SK-N-SH treated with all-trans-retinoic acid at 6 μM for 48 hours (cell line): Measurements from ENCODE around the gene RAB4A.

Source experiments
- ARNTL ChIP-seq: fragments of 450-650 bp; formaldehyde crosslinking; IDR thresholded peaks from 2 replicates; pipeline ENCODE4 v1.5.0; 2020; ENCODE audit warnings: low read depth, mild to moderate bottlenecking, moderate library complexity, borderline replicate concordance
- CREB5 ChIP-seq: fragments of 250-450 bp; sonication (Bioruptor Pico); IDR thresholded peaks from 2 replicates; pipeline ENCODE4 v1.5.1; 2020; ENCODE audit warnings: low read depth, mild to moderate bottlenecking, moderate library complexity
- ISL1 ChIP-seq: fragments of 250-450 bp; sonication (Bioruptor Pico); IDR thresholded peaks from 2 replicates; pipeline ENCODE4 v2.1.2; 2022; ENCODE audit warnings: mild to moderate bottlenecking, moderate library complexity
- PATZ1 ChIP-seq: fragments of 250-450 bp; sonication (Bioruptor Pico); IDR thresholded peaks from 2 replicates; pipeline ENCODE4 v1.8.0; 2020; ENCODE audit warnings: mild to moderate bottlenecking, moderate library complexity, borderline replicate concordance
- TCF4 ChIP-seq: fragments of 250-450 bp; sonication (Bioruptor Pico); IDR thresholded peaks from 2 replicates; pipeline ENCODE4 v1.8.0; 2021; ENCODE audit warnings: mild to moderate bottlenecking, moderate library complexity, borderline replicate concordance
- TOX ChIP-seq: fragments of 250-450 bp; sonication (Bioruptor Pico); IDR thresholded peaks from 2 replicates; pipeline ENCODE4 v1.8.0; 2021; ENCODE audit warnings: mild to moderate bottlenecking, moderate library complexity, borderline replicate concordance
- ZC3H10 ChIP-seq: fragments of 250-450 bp; sonication (Bioruptor Pico); IDR thresholded peaks from 2 replicates; pipeline ENCODE4 v1.5.1; 2021; ENCODE audit warnings: mild to moderate bottlenecking, moderate library complexity
- ZFP3 ChIP-seq: fragments of 250-450 bp; sonication (Bioruptor Pico); IDR thresholded peaks from 2 replicates; pipeline ENCODE4 v1.5.0; 2020; ENCODE audit warnings: mild to moderate bottlenecking, moderate library complexity
- ZFP30 ChIP-seq: fragments of 450-650 bp; formaldehyde crosslinking; IDR thresholded peaks from 2 replicates; pipeline ENCODE4 v1.5.0; 2022; ENCODE audit warnings: mild to moderate bottlenecking, moderate library complexity
- ZNF565 ChIP-seq: fragments of 450-650 bp; formaldehyde crosslinking; conservative IDR thresholded peaks from 2 replicates; pipeline ENCODE4 v1.5.0; 2020; ENCODE audit warnings: low read depth, mild to moderate bottlenecking, moderate library complexity

- no peak for TF ChIP-seq ZFP30 (CRISPR knock-in tag)
- TF ChIP-seq ZNF565 (CRISPR knock-in tag), result no peak
- TF ChIP-seq TCF4 (CRISPR knock-in tag), result no peak
- TF ChIP-seq TOX (CRISPR knock-in tag), result no peak
- no peak for TF ChIP-seq PATZ1 (CRISPR knock-in tag)
- TF ChIP-seq CREB5 (CRISPR knock-in tag), result no peak
- no peak for TF ChIP-seq ARNTL (CRISPR knock-in tag)
- no peak for TF ChIP-seq ISL1 (CRISPR knock-in tag)
- TF ChIP-seq ZFP3, result no peak
- no peak for TF ChIP-seq ZC3H10
These were observed 20.9 kb upstream of the RAB4A start for GRCh38 chr1:229249854-229250644.
